OCI-LY1 (cell line): ENCODE results near the gene DACH1.

Experiments
- H2AFZ ChIP-seq: fragments of 200-600 bp; sonication (generic), shearing (Covaris generic); 2 replicates; pipeline ENCODE4 v1.6.0; 2014; ENCODE audit warnings: antibody characterized with exemption, mild to moderate bottlenecking, low read length
- H3F3A ChIP-seq: fragments of 200-600 bp; sonication (generic), shearing (Covaris generic); 2 replicates; pipeline ENCODE4 v1.6.0; 2014; ENCODE audit warnings: mild to moderate bottlenecking, antibody characterized with exemption, low read length, moderate library complexity; ENCODE audit not compliant: insufficient read depth
- H3K27ac ChIP-seq: fragments of 200-600 bp; sonication (generic); 2 replicates; pipeline ENCODE4 v1.5.1; 2014; ENCODE audit warnings: low read length, mixed run types, mild to moderate bottlenecking, low read depth; ENCODE audit not compliant: poor library complexity, severe bottlenecking
- H3K27me3 ChIP-seq: fragments of 200-600 bp; sonication (generic); 2 replicates; pipeline ENCODE4 v1.6.0; 2014; ENCODE audit warnings: antibody characterized with exemption, mild to moderate bottlenecking, low read length, moderate library complexity; ENCODE audit not compliant: insufficient read depth
- H3K36me3 ChIP-seq: fragments of 200-600 bp; sonication (generic); 2 replicates; pipeline ENCODE4 v1.6.1; 2014; ENCODE audit warnings: mild to moderate bottlenecking, antibody characterized with exemption, low read length, moderate library complexity, mixed read lengths; ENCODE audit not compliant: insufficient read depth
- H3K4me1 ChIP-seq: fragments of 200-600 bp; sonication (generic); 2 replicates; pipeline ENCODE4 v1.5.1; 2014; ENCODE audit warnings: mild to moderate bottlenecking, low read length, moderate library complexity; ENCODE audit not compliant: insufficient read depth, severe bottlenecking
- H3K4me2 ChIP-seq: fragments of 200-600 bp; sonication (generic), shearing (Covaris generic); 2 replicates; pipeline ENCODE4 v1.6.1; 2014; ENCODE audit warnings: low read length
- H3K4me3 ChIP-seq: fragments of 200-600 bp; sonication (generic); 2 replicates; pipeline ENCODE4 v1.5.1; 2014; ENCODE audit warnings: low read length, low read depth, mild to moderate bottlenecking, mixed read lengths; ENCODE audit not compliant: poor library complexity, severe bottlenecking
- H3K79me2 ChIP-seq: fragments of 200-600 bp; shearing (Covaris generic); 2 replicates; pipeline ENCODE4 v1.6.1; 2016; ENCODE audit warnings: mixed run types, low read length, mixed read lengths; ENCODE audit not compliant: insufficient read depth
- H3K9ac ChIP-seq: fragments of 200-600 bp; sonication (generic), shearing (Covaris generic); 2 replicates; pipeline ENCODE4 v1.6.1; 2014; ENCODE audit warnings: mild to moderate bottlenecking, low read length, mixed read lengths
- H3K9me2 ChIP-seq: fragments of 200-600 bp; sonication (generic), shearing (Covaris generic); 2 replicates; pipeline ENCODE4 v1.6.1; 2014; ENCODE audit warnings: low read depth, mild to moderate bottlenecking, low read length, mixed read lengths
- H3K9me3 ChIP-seq: fragments of 200-600 bp; shearing (Covaris generic); 2 replicates; pipeline ENCODE4 v1.6.1; 2014; ENCODE audit warnings: low read length, mixed read lengths
- H4K20me1 ChIP-seq: fragments of 200-600 bp; sonication (generic), shearing (Covaris generic); 2 replicates; pipeline ENCODE4 v1.6.0; 2016; ENCODE audit warnings: mild to moderate bottlenecking, low read length; ENCODE audit not compliant: insufficient read depth
- CTCF ChIP-seq: fragments of 200-600 bp; sonication (generic), shearing (Covaris generic); IDR thresholded peaks from 2 replicates; pipeline ENCODE4 v1.5.1; 2017; ENCODE audit warnings: mild to moderate bottlenecking, antibody characterized with exemption, low read length, moderate library complexity, mixed read lengths
- EZH2 ChIP-seq: fragments of 200-600 bp; sonication (generic), shearing (Covaris generic); IDR thresholded peaks from 2 replicates; pipeline ENCODE4 v1.8.0; 2017; ENCODE audit warnings: borderline replicate concordance, mixed run types, mild to moderate bottlenecking, antibody characterized with exemption, low read length, moderate library complexity, mixed read lengths

DACH1 gene

DNA sequence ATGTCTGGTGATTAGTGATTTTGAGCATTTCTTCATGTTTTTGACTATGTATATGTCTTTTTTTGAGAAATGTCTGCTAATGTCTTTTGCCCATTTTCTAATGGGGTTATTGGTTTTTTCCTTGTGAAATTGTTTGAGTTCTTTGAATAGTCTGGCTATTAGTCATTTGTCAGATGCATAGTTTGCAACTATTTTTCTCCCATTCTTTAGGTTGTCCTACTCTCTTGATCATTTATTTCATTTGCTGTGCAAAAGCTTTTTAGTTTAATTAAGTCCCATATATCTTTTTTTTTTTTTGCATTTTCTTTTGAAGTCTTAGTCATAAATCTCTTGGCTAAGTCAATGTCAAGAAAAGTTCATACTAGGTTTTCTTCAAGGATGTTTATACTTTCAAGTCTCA, 449.8 kb downstream of the DACH1 start:
- Histone ChIP-seq H2AFZ (no peak overlapping the region), H3K4me2 (no peak overlapping the region), H3K27me3 (no peaks in the 10 kb centered on the region), H3K9me3 (no peaks in the 10 kb centered on the region), H3K9me2 (no peaks in the 10 kb centered on the region), H3K79me2 (no peaks in the 10 kb centered on the region), H3K4me1 (no peaks in the 10 kb centered on the region), H3F3A (no peaks in the 10 kb centered on the region), H3K36me3 (no peaks in the 10 kb centered on the region), H4K20me1 (no peaks in the 10 kb centered on the region), H3K9ac (no peak overlapping the region), H3K4me3 (no peak overlapping the region), H3K27ac (no peak overlapping the region)
- TF ChIP-seq EZH2 (no peak), CTCF (no peak)

- Histone ChIP-seq H3K9ac (no peak overlapping the region), H3K27me3 (no peaks in the 10 kb centered on the region), H3K27ac (no peak overlapping the region), H3K9me2 (no peaks in the 10 kb centered on the region), H3K79me2 (no peaks in the 10 kb centered on the region), H3F3A (no peaks in the 10 kb centered on the region), H3K4me3 (no peak overlapping the region), H3K4me1 (no peaks in the 10 kb centered on the region), H3K36me3 (no peaks in the 10 kb centered on the region), H4K20me1 (no peaks in the 10 kb centered on the region), H3K4me2 (no peak overlapping the region), H3K9me3 (no peaks in the 10 kb centered on the region), H2AFZ (no peak overlapping the region)
- TF ChIP-seq EZH2 (no peak), CTCF (no peak)
Observed at GRCh38 chr13:71412231-71412630, 454.8 kb downstream of the DACH1 start.

GRCh38 chr13:71408416-71408815, 458.6 kb downstream of the DACH1 start:
- Histone ChIP-seq H3K27ac (no peak overlapping the region), H3K4me1 (no peaks in the 10 kb centered on the region), H3K9ac (no peak overlapping the region), H3K4me2 (no peak overlapping the region), H2AFZ (no peak overlapping the region), H3K79me2 (no peaks in the 10 kb centered on the region), H3K9me3 (no peaks in the 10 kb centered on the region), H3K9me2 (no peaks in the 10 kb centered on the region), H3K4me3 (no peak overlapping the region), H3K27me3 (no peaks in the 10 kb centered on the region), H3K36me3 (no peaks in the 10 kb centered on the region), H4K20me1 (no peaks in the 10 kb centered on the region), H3F3A (no peaks in the 10 kb centered on the region)
- TF ChIP-seq CTCF (no peak), EZH2 (no peak)
